ENCODE results near the gene CNMD. TPM values are rescaled to one million over a fixed set of nuclear protein-coding genes. Genes with fewer than 3 reads are reported as not detected.

Gene CNMD
- polyA plus RNA-seq, 1 donor (not counting 4 experiments of a cell fraction or from before 2014, with no cell fraction given), result not detected

GRCh38 chr13:52775511-52775910 is 35.9 kb upstream of the CNMD start:
- no peaks in the 10 kb centered on the region for H3K9me3 ChIP-seq (ENCODE audit: control insufficient read depth, low read depth, low read length)
- TF ChIP-seq EZH2 (IDR thresholded peaks at IDR 0.05; ENCODE audit: low read length) (no peak), CTCF (optimal IDR thresholded peaks at IDR 0.05 in 1 of 3, IDR thresholded peaks at IDR 0.05 in 1 of 3, conservative IDR thresholded peaks at IDR 0.05 in 1 of 3; ENCODE audit: extremely low read depth in 1 of 3, insufficient read depth in 2 of 3, low read length in 3 of 3) (no peak)
- H3K27ac ChIP-seq (ENCODE audit: control insufficient read depth, insufficient read depth, low read length), result no peak overlapping the region
- no peak overlapping the region for H3K4me2 ChIP-seq (ENCODE audit: control insufficient read depth, extremely low read depth, insufficient read depth, low read depth, low read length)
- no peak overlapping the region for H3K4me3 ChIP-seq (ENCODE audit: control insufficient read depth in 2 of 3, extremely low read depth in 1 of 3, insufficient read depth in 2 of 3, low read depth in 1 of 3, low read length in 3 of 3)
- dilution Hi-C loops (cut with MboI; ENCODE audit: extremely low pct_ligation_motif_present, low sequenced_read_pairs), result no loop called here
- no peaks in the 10 kb centered on the region for H4K20me1 ChIP-seq (ENCODE audit: control insufficient read depth, extremely low read depth, insufficient read depth, low read length)
- H3K36me3 ChIP-seq (ENCODE audit: control insufficient read depth in 2 of 2, extremely low read depth in 1 of 2, insufficient read depth in 2 of 2, low read length in 2 of 2), result no peaks in the 10 kb centered on the region
- H3K9ac ChIP-seq (ENCODE audit: control insufficient read depth, extremely low read depth, insufficient read depth, low read length), result no peak overlapping the region
- H3K9me1 ChIP-seq (ENCODE audit: control insufficient read depth, extremely low read depth, insufficient read depth, low read length), result no peaks in the 10 kb centered on the region
- H2AFZ ChIP-seq (ENCODE audit: control insufficient read depth, low read length), result no peak overlapping the region
- H3K27me3 ChIP-seq (ENCODE audit: control insufficient read depth, extremely low read depth, insufficient read depth, low read length), result peaks cover 6% of the 10 kb centered on the region
- DNase-seq (ENCODE audit: low read depth, low spot score) (no peak), FAIRE-seq (no peak)
- H3K4me1 ChIP-seq (ENCODE audit: control insufficient read depth, extremely low read depth, insufficient read depth, low read length), result no peaks in the 10 kb centered on the region
- no peaks in the 10 kb centered on the region for H3K79me2 ChIP-seq (ENCODE audit: control insufficient read depth, insufficient read depth, low read length)

- no peak overlapping the region for H3K9ac ChIP-seq (ENCODE audit: control insufficient read depth, extremely low read depth, insufficient read depth, low read length)
- FAIRE-seq (no peak), DNase-seq (ENCODE audit: low read depth, low spot score) (no peak)
- no peaks in the 10 kb centered on the region for H3K36me3 ChIP-seq (ENCODE audit: control insufficient read depth in 2 of 2, extremely low read depth in 1 of 2, insufficient read depth in 2 of 2, low read length in 2 of 2)
- TF ChIP-seq EZH2 (IDR thresholded peaks at IDR 0.05; ENCODE audit: low read length) (no peak), CTCF (optimal IDR thresholded peaks at IDR 0.05 in 1 of 3, IDR thresholded peaks at IDR 0.05 in 1 of 3, conservative IDR thresholded peaks at IDR 0.05 in 1 of 3; ENCODE audit: extremely low read depth in 1 of 3, insufficient read depth in 2 of 3, low read length in 3 of 3) (no peak)
- no peaks in the 10 kb centered on the region for H3K4me1 ChIP-seq (ENCODE audit: control insufficient read depth, extremely low read depth, insufficient read depth, low read length)
- no peaks in the 10 kb centered on the region for H3K9me3 ChIP-seq (ENCODE audit: control insufficient read depth, low read depth, low read length)
- no peak overlapping the region for H3K4me2 ChIP-seq (ENCODE audit: control insufficient read depth, extremely low read depth, insufficient read depth, low read depth, low read length)
- no peak overlapping the region for H2AFZ ChIP-seq (ENCODE audit: control insufficient read depth, low read length)
- H3K27me3 ChIP-seq (ENCODE audit: control insufficient read depth, extremely low read depth, insufficient read depth, low read length), result no peaks in the 10 kb centered on the region
- no peak overlapping the region for H3K4me3 ChIP-seq (ENCODE audit: control insufficient read depth in 2 of 3, extremely low read depth in 1 of 3, insufficient read depth in 2 of 3, low read depth in 1 of 3, low read length in 3 of 3)
- H3K27ac ChIP-seq (ENCODE audit: control insufficient read depth, insufficient read depth, low read length), result no peak overlapping the region
- H4K20me1 ChIP-seq (ENCODE audit: control insufficient read depth, extremely low read depth, insufficient read depth, low read length), result no peaks in the 10 kb centered on the region
- H3K79me2 ChIP-seq (ENCODE audit: control insufficient read depth, insufficient read depth, low read length), result no peaks in the 10 kb centered on the region
- dilution Hi-C loops (cut with MboI; ENCODE audit: extremely low pct_ligation_motif_present, low sequenced_read_pairs), result no loop called here
- H3K9me1 ChIP-seq (ENCODE audit: control insufficient read depth, extremely low read depth, insufficient read depth, low read length), result no peaks in the 10 kb centered on the region
These were observed 28.4 kb upstream of the CNMD start for GRCh38 chr13:52767949-52768516.
